Keratinocyte (primary cell): ENCODE data around the gene PLSCR3. TPM values are rescaled to one million over a fixed set of nuclear protein-coding genes. Genes with fewer than 3 reads are reported as not detected.
A peak's percentile ranks its signal among the peaks of the same experiment; 100 is the strongest.

Source experiments
- DNase-seq: peaks from one replicate; pipeline ENCODE4 v3.0.0-alpha.2; 2011; ENCODE audit warnings: low read depth, missing footprints, low spot score
- FAIRE-seq: peaks from 2 replicates; lab custom pipeline; 2011; peaks lifted over from hg19 to GRCh38; lab: Jason Lieb, UNC
- H2AFZ ChIP-seq: 2 replicates; pipeline ENCODE4 v1.6.0; 2012; ENCODE audit warnings: low read length, control low read depth, inconsistent platforms; ENCODE audit not compliant: control insufficient read depth
- H3K27ac ChIP-seq: 2 replicates; pipeline ENCODE4 v1.5.1; 2011; ENCODE audit warnings: low read length; ENCODE audit not compliant: control insufficient read depth, insufficient read depth
- H3K27me3 ChIP-seq: 3 replicates; pipeline ENCODE4 v1.6.0; 2011; ENCODE audit warnings: low read length; ENCODE audit not compliant: control insufficient read depth, insufficient read depth; ENCODE audit errors: extremely low read depth
- H3K36me3 ChIP-seq, 2 experiments: 2 replicates in 1 of 2; 3 replicates in 1 of 2; pipeline ENCODE4 v1.5.1; 2011; ENCODE audit warnings: low read length in 2 of 2, mild to moderate bottlenecking in 1 of 2; ENCODE audit not compliant: control insufficient read depth in 2 of 2, insufficient read depth in 2 of 2; ENCODE audit errors: extremely low read depth in 1 of 2
- H3K4me1 ChIP-seq: 3 replicates; pipeline ENCODE4 v1.5.1; 2011; ENCODE audit warnings: low read length; ENCODE audit not compliant: control insufficient read depth, insufficient read depth; ENCODE audit errors: extremely low read depth
- H3K4me2 ChIP-seq: 3 replicates; pipeline ENCODE4 v1.6.0; 2011; ENCODE audit warnings: low read depth, low read length; ENCODE audit not compliant: control insufficient read depth, insufficient read depth; ENCODE audit errors: extremely low read depth
- H3K4me3 ChIP-seq, 3 experiments: fragments of 200-600 bp in 1 of 3; sonication (generic) in 1 of 3; 2 replicates in 2 of 3; 3 replicates in 1 of 3; pipeline ENCODE4 v1.5.1; 2011 to 2016; ENCODE audit warnings: low read length in 3 of 3, mild to moderate bottlenecking in 3 of 3, control low read depth in 2 of 3, inconsistent platforms in 1 of 3, low read depth in 1 of 3, mixed read lengths in 1 of 3, mixed run types in 1 of 3, moderate library complexity in 1 of 3; ENCODE audit not compliant: control insufficient read depth in 2 of 3, insufficient read depth in 2 of 3; ENCODE audit errors: extremely low read depth in 1 of 3
- H3K79me2 ChIP-seq: 2 replicates; pipeline ENCODE4 v1.6.0; 2012; ENCODE audit warnings: low read length; ENCODE audit not compliant: control insufficient read depth, insufficient read depth
- H3K9ac ChIP-seq: 3 replicates; pipeline ENCODE4 v1.6.0; 2011; ENCODE audit warnings: low read length; ENCODE audit not compliant: control insufficient read depth, insufficient read depth; ENCODE audit errors: extremely low read depth
- H3K9me1 ChIP-seq: 3 replicates; pipeline ENCODE4 v1.6.0; 2011; ENCODE audit warnings: low read length; ENCODE audit not compliant: control insufficient read depth, insufficient read depth; ENCODE audit errors: extremely low read depth
- H3K9me3 ChIP-seq: 2 replicates; pipeline ENCODE4 v1.5.1; 2012; ENCODE audit warnings: low read depth, low read length; ENCODE audit not compliant: control insufficient read depth
- H4K20me1 ChIP-seq: 3 replicates; pipeline ENCODE4 v1.6.0; 2011; ENCODE audit warnings: low read length; ENCODE audit not compliant: control insufficient read depth, insufficient read depth; ENCODE audit errors: extremely low read depth
- CTCF ChIP-seq, 3 experiments: IDR thresholded peaks in 1 of 3; conservative IDR thresholded peaks in 1 of 3; optimal IDR thresholded peaks in 1 of 3; 2 replicates in 2 of 3; 3 replicates in 1 of 3; pipeline versions ENCODE3 to v1.5.1; 2011; ENCODE audit warnings: low read length in 3 of 3, mild to moderate bottlenecking in 3 of 3, moderate library complexity in 2 of 3, control low read depth in 1 of 3, inconsistent platforms in 1 of 3; ENCODE audit not compliant: insufficient read depth in 2 of 3; ENCODE audit errors: extremely low read depth in 1 of 3
- EZH2 ChIP-seq: IDR thresholded peaks from one replicate; pipeline ENCODE4 v1.6.1; 2012; ENCODE audit warnings: inconsistent platforms, mild to moderate bottlenecking, low read length, moderate library complexity
- dilution Hi-C: fragments of 300-500 bp; cut with MboI; formaldehyde crosslinking; loops from one replicate; pipeline ENCODE4 v1.7.0; 2020; ENCODE audit warnings: low sequenced_read_pairs; ENCODE audit not compliant: extremely low pct_ligation_motif_present
- polyA plus RNA-seq, 5 experiments: library from polyadenylated mRNA; depleted of rRNA in 3 of 5; stranded (reverse) in 3 of 5; stranded (forward) in 1 of 5; unstranded in 1 of 5; fragments of >200 nt; gene quantifications; 1 replicate in 1 of 5; 2 replicates in 3 of 5; 3 replicates in 1 of 5; pipeline versions ENCODE4 v1.2.1 to v1.2.3, GENCODE V29; 2011 to 2012; ENCODE audit warnings: missing spikeins in 2 of 5, low read depth in 1 of 5, low replicate concordance in 1 of 5

Gene PLSCR3
- polyA plus RNA-seq, 1 donor (not counting 4 experiments of a cell fraction or from before 2014, with no cell fraction given), result 30.5 TPM

DNA sequence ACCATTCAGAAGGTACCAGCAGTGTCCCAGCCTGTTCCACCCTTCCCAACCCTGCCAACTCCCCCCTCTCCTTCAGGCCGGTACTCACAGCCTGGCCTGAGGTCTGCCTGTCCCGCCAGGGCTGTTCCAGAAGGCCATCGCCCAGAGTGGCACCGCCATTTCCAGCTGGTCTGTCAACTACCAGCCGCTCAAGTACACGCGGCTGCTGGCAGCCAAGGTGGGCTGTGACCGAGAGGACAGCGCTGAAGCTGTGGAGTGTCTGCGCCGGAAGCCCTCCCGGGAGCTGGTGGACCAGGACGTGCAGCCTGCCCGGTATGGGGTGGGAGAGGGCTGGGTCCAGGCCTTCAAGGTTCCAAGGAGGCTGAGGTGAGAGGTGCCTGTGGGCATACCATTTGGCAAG, 20.5 kb upstream of the PLSCR3 start:
- FAIRE-seq, result no peak

DNA sequence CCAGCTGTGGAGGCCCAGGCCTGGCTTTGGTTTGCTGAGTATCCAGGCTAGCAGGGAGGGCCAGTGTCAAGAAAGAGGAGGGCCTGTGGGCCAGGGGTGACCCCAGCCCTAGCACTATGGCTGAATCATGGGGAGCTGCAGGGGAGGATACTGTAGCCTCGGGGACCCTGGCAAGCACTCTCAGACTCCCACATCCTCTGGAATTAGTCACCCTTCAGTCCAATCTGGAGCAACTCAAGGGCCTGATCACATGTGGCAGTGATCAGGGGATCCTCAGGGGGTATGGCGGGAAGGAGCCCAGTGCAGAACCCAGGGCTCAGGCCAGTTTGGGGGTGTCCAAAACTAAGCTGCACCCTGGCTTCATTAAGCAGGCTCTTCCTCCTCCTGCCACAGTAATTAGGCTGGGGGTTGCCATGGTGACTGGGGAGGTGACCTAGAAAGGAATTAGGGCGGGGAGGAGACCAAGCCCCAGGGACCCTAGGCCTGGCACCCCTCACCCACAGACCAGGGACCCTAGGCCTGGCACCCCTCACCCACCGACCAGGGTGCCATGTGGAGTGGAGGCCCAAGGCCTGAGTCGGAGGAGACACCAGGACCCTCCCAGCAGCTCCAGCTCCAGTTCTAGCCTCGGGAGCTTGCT, 19.1 kb upstream of the PLSCR3 start:
- H3K27ac ChIP-seq, result no peak overlapping the region
- H2AFZ ChIP-seq, result no peak overlapping the region
- TF ChIP-seq EZH2, result no peak
- TF ChIP-seq CTCF (optimal IDR thresholded peaks at IDR 0.05 in 1 of 3, IDR thresholded peaks at IDR 0.05 in 1 of 3, conservative IDR thresholded peaks at IDR 0.05 in 1 of 3; ENCODE audit: extremely low read depth in 1 of 3, insufficient read depth in 2 of 3, low read length in 3 of 3), result no peak
- no peak for FAIRE-seq
- H3K4me2 ChIP-seq, result peak overlapping the region; percentile 25
- no peak overlapping the region for H3K9ac ChIP-seq
- H3K36me3 ChIP-seq, result peaks cover 0 to 8% of the 10 kb centered on the region in 2 experiments
- no peaks in the 10 kb centered on the region for H3K9me3 ChIP-seq
- no peaks in the 10 kb centered on the region for H3K79me2 ChIP-seq
- dilution Hi-C loops, result no loop called here
- H3K4me1 ChIP-seq, result peaks cover 8% of the 10 kb centered on the region
- no peaks in the 10 kb centered on the region for H4K20me1 ChIP-seq
- DNase-seq, result no peak
- H3K9me1 ChIP-seq, result no peaks in the 10 kb centered on the region
- H3K4me3 ChIP-seq, result no peak overlapping the region
- H3K27me3 ChIP-seq, result no peaks in the 10 kb centered on the region

More for the DNA sequence above, 20.5 kb upstream of the PLSCR3 start:
- Histone ChIP-seq H3K27ac (no peak overlapping the region), H3K27me3 (no peaks in the 10 kb centered on the region), H3K4me2 (no peak overlapping the region), H3K9me1 (no peaks in the 10 kb centered on the region), H2AFZ (no peak overlapping the region), H3K36me3 (peaks cover 0 to 6% of the 10 kb centered on the region in 2 experiments), H3K4me1 (peaks cover 8% of the 10 kb centered on the region), H4K20me1 (no peaks in the 10 kb centered on the region), H3K4me3 (no peak overlapping the region), H3K9me3 (no peaks in the 10 kb centered on the region), H3K79me2 (no peaks in the 10 kb centered on the region), H3K9ac (no peak overlapping the region)
- no peak for DNase-seq
- no peak for TF ChIP-seq EZH2
- TF ChIP-seq CTCF (optimal IDR thresholded peaks at IDR 0.05 in 1 of 3, IDR thresholded peaks at IDR 0.05 in 1 of 3, conservative IDR thresholded peaks at IDR 0.05 in 1 of 3; ENCODE audit: extremely low read depth in 1 of 3, insufficient read depth in 2 of 3, low read length in 3 of 3), result no peak
- dilution Hi-C loops, result no loop called here
